Right cardiac atrium (tissue), 5 donors: Measurements from ENCODE around the gene CNOT2. TPM values are rescaled to one million over a fixed set of nuclear protein-coding genes. Genes with fewer than 3 reads are reported as not detected.

ENCODE experiments used
- ATAC-seq, 2 donors: fragments of 200-7000 bp; cut with Tn5 transposase; one replicate each; pipeline versions ENCODE4 v1.8.0 to v1.9.1; 2020; ENCODE audit warnings: moderate library complexity in 2 of 2, mild to moderate bottlenecking in 1 of 2
- DNase-seq, 3 donors: peaks; one replicate each; pipeline ENCODE4 v3.0.0-alpha.2; 2020
- H3K27ac ChIP-seq: one replicate; pipeline ENCODE4 v1.5.1; 2013; ENCODE audit warnings: mild to moderate bottlenecking, low read length, control low read depth, moderate library complexity
- H3K27me3 ChIP-seq: one replicate; pipeline ENCODE4 v1.6.1; 2013; ENCODE audit not compliant: control insufficient read depth, insufficient read depth
- H3K4me1 ChIP-seq: one replicate; pipeline ENCODE4 v1.6.1; 2013; ENCODE audit warnings: low read length; ENCODE audit not compliant: control insufficient read depth, insufficient read depth
- H3K4me3 ChIP-seq: one replicate; pipeline ENCODE4 v1.5.1; 2013; ENCODE audit warnings: low read length, control low read depth
- H3K9me3 ChIP-seq: one replicate; pipeline ENCODE4 v1.6.1; 2013; ENCODE audit warnings: low read length; ENCODE audit not compliant: control insufficient read depth
- WGBS: extraction: QIAGEN DNeasy Blood & Tissue Kit; methylation state at CpG from one replicate; pipeline ENCODE4 v1.1.7; 2013; 5-methylcytosine and 5-hydroxymethylcytosine counted together
- intact Hi-C, 4 donors: fragments of 100-400 bp; cut with DNase I; formaldehyde crosslinking; loops; one replicate each; pipeline versions ENCODE4 v1.11.0 to v1.14.0; 2022 to 2023
- polyA plus RNA-seq: library from polyadenylated mRNA; stranded (reverse); fragments of 200-250 nt; gene quantifications from one replicate; pipeline ENCODE4 v1.2.3, GENCODE V29; 2013
- total RNA-seq, 4 donors: library from RNA; stranded (reverse); fragmentation: NEBNext Ultra II Directional; extraction: Animal tissue kit (Norgen Biotek cat#: 25700); gene quantifications; one replicate each; pipeline ENCODE4 v1.2.1, GENCODE V29; 2021
- donor health status: healthy with polysubstance abuse.
- donor health status: DM: no; HTN: yes; CAD: no.
- donor health status: DM: no; HTN: no; CAD: no.
- donor health status: DM: no; HTN: yes; CAD: no; lungs with severe emphysema.
- donor health status: DM: yes; HTN: yes; CAD: no.

CNOT2 gene
- total and polyA plus RNA-seq, 5 donors: 18.5 to 52.7 (median 42.7) TPM

DNA sequence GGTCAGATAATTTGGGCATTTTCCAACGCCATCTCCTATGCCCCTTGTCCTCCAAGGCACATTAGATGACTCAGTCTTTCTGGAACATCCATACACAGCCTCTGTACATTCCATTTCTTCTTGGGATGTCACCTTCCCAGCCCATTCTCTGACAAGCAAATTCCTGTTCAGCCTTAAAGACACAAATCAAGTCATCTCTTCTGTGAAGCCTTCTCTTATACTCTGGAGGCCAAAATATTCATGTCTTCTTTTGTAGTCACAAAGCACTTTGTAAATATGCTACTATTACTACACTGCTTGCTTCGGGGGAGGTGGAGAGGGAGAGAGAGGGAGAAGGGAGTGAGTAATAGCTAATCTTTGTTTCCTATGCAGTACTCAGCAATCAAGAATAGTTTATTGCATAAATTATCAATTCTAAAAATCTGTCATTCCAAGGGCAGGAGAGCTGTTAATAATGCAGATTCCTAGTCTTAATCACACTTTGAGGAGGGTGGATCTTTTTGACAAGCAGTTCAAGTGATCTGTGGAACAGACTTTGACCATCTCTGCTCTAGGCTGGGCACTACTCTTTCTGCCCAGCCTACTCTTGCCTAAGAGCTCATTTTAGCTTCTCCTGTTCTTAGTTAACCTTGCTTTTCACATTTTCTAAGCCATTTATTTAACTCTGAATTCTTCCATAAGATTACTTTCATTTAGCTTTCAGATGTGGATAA lies 150.7 kb downstream of the CNOT2 start:
- no peak for ATAC-seq
- no peaks in the 10 kb centered on the region for H3K9me3 ChIP-seq
- no peak for DNase-seq
- 73% methylated on average over 2 of the region's 2 CpGs for WGBS
- no peak overlapping the region for H3K4me3 ChIP-seq
- H3K27ac ChIP-seq: no peak overlapping the region
- H3K27me3 ChIP-seq: no peaks in the 10 kb centered on the region
- intact Hi-C loops: no loop called here
- no peaks in the 10 kb centered on the region for H3K4me1 ChIP-seq

DNA sequence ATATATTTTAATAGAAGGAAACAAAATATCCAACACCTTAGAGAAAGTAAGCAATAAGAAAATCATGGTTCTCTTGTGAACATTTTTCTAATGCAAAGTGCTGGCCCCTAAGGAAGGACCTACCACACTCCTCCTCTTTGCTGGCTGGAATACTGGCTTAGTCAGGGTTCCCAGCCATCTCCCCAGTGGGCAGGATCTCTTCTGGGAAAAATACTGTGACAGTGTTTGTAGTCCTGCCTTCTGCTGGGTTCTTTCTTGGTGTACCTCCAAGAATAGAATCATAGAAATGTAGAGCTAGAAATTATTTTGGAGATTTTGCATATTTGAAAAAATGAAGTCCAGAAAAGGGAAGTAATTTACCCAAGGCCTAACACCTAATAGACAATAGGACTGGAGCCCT lies 154.8 kb downstream of the CNOT2 start:
- ATAC-seq (no peak), DNase-seq (no peak)
- intact Hi-C loops: no loop called here

DNA sequence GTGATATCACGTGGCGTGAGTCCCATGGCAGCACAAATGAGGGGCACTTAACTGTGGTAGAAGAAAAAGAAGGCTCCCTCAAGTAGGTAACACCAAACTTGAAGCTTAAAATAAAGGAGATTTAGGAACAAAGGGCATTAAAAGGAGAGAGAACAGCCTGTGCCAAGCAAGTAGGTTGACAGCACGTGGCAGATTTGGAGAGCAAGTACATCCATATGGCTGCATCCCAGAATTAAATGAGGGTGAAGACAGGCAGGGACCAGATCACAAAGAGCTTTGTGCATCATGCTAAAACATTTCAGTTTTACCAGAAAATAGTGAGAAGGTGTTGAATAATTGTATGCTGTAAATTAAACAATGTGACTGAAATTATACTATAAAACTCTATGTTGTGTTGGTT lies 155.6 kb downstream of the CNOT2 start:
- intact Hi-C loops: no loop called here
- DNase-seq (no peak), ATAC-seq (no peak)
- H3K4me3 ChIP-seq: no peak overlapping the region
- 83% methylated on average over 3 of the region's 3 CpGs for WGBS
- H3K4me1 ChIP-seq: no peaks in the 10 kb centered on the region
- H3K27ac ChIP-seq: no peak overlapping the region
- H3K9me3 ChIP-seq: no peaks in the 10 kb centered on the region
- H3K27me3 ChIP-seq: no peaks in the 10 kb centered on the region

More for the DNA sequence above, 154.8 kb downstream of the CNOT2 start:
- Histone ChIP-seq H3K27me3 (no peaks in the 10 kb centered on the region), H3K4me3 (no peak overlapping the region), H3K9me3 (no peaks in the 10 kb centered on the region), H3K27ac (no peak overlapping the region), H3K4me1 (no peaks in the 10 kb centered on the region)

DNA sequence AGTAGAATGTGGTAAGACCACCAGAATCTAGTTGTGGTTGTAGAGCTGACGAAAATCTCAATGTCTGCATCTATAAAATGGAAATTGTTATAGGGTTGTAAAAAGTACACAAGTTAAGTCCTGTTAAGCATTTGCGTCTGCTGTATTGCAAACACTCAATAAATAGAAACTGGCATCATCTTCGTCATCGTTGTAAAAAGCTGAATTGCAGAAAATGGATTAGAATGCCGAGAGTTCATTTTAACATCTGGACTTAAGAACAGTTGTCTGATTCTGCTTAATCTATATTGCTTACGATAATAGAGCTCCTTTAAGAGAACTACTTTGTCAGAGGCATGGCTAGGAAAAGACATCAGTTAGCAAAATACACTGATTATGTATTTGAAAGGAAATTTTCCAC lies 156.1 kb downstream of the CNOT2 start:
- Histone ChIP-seq H3K27me3 (no peaks in the 10 kb centered on the region), H3K27ac (no peak overlapping the region), H3K4me1 (no peaks in the 10 kb centered on the region), H3K9me3 (no peaks in the 10 kb centered on the region), H3K4me3 (no peak overlapping the region)
- ATAC-seq (no peak), DNase-seq (no peak)
- WGBS: 84% methylated on average over 6 of the region's 6 CpGs
- intact Hi-C loops: no loop called here

DNA sequence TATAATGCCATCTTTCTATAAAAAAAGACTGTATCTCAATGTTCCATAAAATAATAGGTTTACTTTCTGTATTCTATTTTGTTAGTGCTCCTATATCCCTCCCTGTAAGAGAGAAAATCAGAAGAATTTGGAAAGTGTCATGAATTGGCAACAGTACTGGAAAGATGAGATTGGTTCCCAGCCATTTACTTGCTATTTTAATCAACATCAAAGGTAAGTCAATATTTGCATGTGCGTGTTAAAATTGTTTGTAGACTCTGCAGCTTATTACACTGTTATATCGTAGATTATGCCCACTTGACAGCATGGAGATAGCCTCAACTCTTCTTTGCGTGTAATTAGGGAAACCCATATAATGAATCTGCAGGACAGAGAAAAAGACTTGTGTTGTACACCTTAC lies 156.9 kb downstream of the CNOT2 start:
- no peak overlapping the region for H3K27ac ChIP-seq
- no peaks in the 10 kb centered on the region for H3K9me3 ChIP-seq
- no peaks in the 10 kb centered on the region for H3K4me1 ChIP-seq
- ATAC-seq: no peak
- intact Hi-C loops: no loop called here
- no peaks in the 10 kb centered on the region for H3K27me3 ChIP-seq
- 97% methylated on average over 3 of the region's 3 CpGs for WGBS
- no peak for DNase-seq
- no peak overlapping the region for H3K4me3 ChIP-seq

DNA sequence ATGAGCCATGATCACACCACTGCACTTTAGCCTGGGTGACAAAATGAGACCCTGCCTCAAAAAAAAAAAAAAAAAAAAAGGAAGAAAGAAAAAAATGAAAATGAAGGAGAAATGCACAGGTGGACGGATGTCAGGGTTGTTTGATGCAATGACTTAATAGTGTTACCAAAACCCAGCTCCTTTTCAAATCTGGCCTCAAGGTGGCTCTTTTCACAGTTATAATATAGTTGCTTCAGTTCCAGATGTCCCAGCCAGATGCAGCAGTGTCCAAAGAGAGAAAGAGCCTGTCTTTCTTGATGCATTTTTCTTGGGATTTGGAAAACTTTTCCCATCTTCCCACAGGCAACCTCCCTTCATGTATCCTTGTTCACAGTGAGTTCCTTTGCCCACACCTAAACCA lies 159.4 kb downstream of the CNOT2 start:
- ATAC-seq (no peak), DNase-seq (no peak)
- intact Hi-C loops: no loop called here
- no peaks in the 10 kb centered on the region for H3K4me1 ChIP-seq
- H3K27ac ChIP-seq: no peak overlapping the region
- H3K4me3 ChIP-seq: no peak overlapping the region
- H3K27me3 ChIP-seq: no peaks in the 10 kb centered on the region
- 89% methylated on average over 1 of the region's 1 CpG for WGBS
- no peaks in the 10 kb centered on the region for H3K9me3 ChIP-seq

DNA sequence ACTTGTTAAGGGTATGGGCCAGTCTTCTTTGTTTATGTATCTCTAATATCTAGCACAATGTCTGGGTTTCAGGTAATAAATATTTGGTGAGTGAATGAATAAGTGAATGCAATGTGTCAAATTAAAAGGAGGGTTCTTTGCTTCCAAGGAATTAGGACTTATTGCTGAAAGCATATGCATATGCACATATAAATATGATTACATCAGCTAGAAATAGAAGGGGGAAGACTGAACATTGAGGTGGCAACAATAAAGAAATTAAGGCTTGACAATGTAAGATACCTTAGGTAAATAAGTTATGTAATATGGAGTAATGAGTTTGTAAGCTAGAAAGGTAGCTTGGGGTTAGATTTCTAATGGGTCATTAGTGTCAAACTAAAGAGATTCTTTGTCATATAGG lies 160.6 kb downstream of the CNOT2 start:
- ATAC-seq: no peak
- no peaks in the 10 kb centered on the region for H3K4me1 ChIP-seq
- intact Hi-C loops: no loop called here
- no peaks in the 10 kb centered on the region for H3K27me3 ChIP-seq
- DNase-seq: no peak
- no peaks in the 10 kb centered on the region for H3K9me3 ChIP-seq
- H3K27ac ChIP-seq: no peak overlapping the region
- no peak overlapping the region for H3K4me3 ChIP-seq

Other genes starting within 250 kb of the CNOT2 start
- 1 to 10 TPM; 2.4 to 4.5 (median 3.2) TPM for gene KCNMB4, start 122.9 kb downstream of the CNOT2 start, total RNA-seq
- gene KCNMB4, start 122.9 kb downstream of the CNOT2 start, polyA plus RNA-seq: 3.6 TPM